Subcutaneous adipose tissue (tissue), 4 donors: ENCODE results near the gene MAG. TPM values are rescaled to one million over a fixed set of nuclear protein-coding genes. Genes with fewer than 3 reads are reported as not detected.

Experiments
- total RNA-seq, 4 donors: library from RNA; depleted of rRNA; stranded (reverse); fragments of >200 nt; gene quantifications; one replicate each; pipeline ENCODE4 v1.1.0, GENCODE V29; 2016
- TF ChIP-seq, protein P1 (sequence below): fragments of 450-650 bp; IDR thresholded peaks from one replicate; pipeline ENCODE4 v1.5.1; 2016; ENCODE audit warnings: low read depth, mild to moderate bottlenecking, control low read depth, antibody characterized with exemption, moderate library complexity

MAG gene
- total RNA-seq, 4 donors from 2014 or later, result not detected

- TF ChIP-seq, protein P1, sequence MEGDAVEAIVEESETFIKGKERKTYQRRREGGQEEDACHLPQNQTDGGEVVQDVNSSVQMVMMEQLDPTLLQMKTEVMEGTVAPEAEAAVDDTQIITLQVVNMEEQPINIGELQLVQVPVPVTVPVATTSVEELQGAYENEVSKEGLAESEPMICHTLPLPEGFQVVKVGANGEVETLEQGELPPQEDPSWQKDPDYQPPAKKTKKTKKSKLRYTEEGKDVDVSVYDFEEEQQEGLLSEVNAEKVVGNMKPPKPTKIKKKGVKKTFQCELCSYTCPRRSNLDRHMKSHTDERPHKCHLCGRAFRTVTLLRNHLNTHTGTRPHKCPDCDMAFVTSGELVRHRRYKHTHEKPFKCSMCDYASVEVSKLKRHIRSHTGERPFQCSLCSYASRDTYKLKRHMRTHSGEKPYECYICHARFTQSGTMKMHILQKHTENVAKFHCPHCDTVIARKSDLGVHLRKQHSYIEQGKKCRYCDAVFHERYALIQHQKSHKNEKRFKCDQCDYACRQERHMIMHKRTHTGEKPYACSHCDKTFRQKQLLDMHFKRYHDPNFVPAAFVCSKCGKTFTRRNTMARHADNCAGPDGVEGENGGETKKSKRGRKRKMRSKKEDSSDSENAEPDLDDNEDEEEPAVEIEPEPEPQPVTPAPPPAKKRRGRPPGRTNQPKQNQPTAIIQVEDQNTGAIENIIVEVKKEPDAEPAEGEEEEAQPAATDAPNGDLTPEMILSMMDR, result no peak
These were observed 25.2 kb upstream of the MAG start for GRCh38 chr19:35266520-35267352.

DNA sequence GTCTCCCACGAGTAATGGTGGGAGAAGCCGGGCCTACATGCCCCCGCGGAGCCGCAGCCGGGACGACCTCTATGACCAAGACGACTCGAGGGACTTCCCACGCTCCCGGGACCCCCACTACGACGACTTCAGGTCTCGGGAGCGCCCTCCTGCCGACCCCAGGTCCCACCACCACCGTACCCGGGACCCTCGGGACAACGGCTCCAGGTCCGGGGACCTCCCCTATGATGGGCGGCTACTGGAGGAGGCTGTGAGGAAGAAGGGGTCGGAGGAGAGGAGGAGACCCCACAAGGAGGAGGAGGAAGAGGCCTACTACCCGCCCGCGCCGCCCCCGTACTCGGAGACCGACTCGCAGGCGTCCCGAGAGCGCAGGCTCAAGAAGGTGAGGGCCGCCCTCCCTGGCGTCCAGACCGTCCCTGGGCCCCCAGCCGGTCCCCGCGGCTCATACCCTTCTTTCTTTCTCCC lies 24.6 kb upstream of the MAG start:
- TF ChIP-seq, protein P1, result no peak

DNA sequence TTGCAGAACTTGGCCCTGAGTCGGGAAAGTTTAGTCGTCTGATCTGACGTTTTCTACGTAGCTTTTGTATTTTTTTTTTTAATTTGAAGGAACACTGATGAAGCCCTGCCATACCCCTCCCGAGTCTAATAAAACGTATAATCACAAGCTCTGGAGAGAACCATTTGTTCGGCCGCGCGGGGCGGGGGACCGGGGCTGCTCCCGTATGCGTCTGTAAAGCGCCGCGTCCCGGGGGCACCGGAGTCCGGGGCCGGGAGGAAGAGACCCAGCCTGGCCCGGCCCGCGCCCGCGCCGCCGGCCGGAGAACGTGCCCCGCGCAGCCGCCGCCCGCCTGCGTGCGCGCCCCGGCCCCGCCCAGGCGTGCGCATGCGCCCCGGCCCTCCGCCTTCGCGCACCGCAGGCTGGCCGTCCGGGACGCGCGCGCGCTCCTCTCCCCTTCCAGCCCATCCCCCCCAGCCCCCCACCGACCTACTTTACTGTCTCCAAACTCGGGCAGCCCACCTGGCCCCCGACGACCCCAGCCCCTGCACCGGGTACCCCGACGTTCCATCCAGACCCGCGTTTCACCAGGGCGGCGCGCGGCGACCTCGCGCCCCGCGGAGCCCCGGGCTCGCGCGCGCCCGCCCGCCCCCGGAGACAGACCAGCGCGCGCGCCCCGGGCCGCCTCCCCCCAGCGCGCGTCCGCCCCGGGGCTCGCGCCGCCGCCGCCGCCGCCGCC lies 24.0 kb upstream of the MAG start:
- TF ChIP-seq, protein P1, result no peak

- TF ChIP-seq, protein P1, result no peak
These were observed 23.2 kb upstream of the MAG start, which contains the start of gene USF2 for GRCh38 chr19:35268536-35269437. Gene USF2 (plus strand): TSS chr19:35268962. CDS start chr19:35269102, 140 bp downstream.

DNA sequence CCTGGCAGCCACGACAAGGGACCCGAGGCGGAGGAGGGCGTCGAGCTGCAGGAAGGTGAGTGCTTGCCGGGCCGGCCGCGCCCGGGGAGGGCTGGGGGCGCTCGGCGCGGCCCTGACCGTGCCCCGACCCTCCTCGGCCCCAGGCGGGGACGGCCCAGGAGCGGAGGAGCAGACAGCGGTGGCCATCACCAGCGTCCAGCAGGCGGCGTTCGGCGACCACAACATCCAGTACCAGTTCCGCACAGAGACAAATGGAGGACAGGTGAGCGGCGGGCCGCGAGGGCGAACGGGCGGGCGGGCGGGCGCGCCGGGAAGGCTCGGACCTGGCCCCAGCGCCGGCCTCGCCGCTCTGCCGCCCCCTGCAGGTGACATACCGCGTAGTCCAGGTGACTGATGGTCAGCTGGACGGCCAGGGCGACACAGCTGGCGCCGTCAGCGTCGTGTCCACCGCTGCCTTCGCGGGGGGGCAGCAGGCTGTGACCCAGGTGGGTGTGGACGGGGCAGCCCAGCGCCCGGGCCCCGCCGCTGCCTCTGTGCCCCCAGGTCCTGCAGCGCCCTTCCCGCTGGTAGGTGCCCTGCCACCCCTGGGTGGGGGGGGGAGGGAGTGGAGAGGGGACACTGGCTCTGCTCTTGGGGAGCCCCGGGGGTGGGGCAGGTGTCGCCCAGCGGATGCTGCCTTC lies 22.4 kb upstream of the MAG start:
- TF ChIP-seq, protein P1, result no peak

- TF ChIP-seq, protein P1, result no peak
These were observed 21.6 kb upstream of the MAG start for GRCh38 chr19:35270381-35270811.
